ENCODE results near the gene RDX. TPM values are rescaled to one million over a fixed set of nuclear protein-coding genes. Genes with fewer than 3 reads are reported as not detected.
A peak's percentile ranks its signal among the peaks of the same experiment; 100 is the strongest.

The RDX gene
- total and polyA plus RNA-seq, 2 of the 13 experiments (the other 11 are each of a cell fraction or from before 2014, with no cell fraction given): 20.7 to 63.1 TPM

GRCh38 chr11:110296226-110297075, at the start of gene RDX (continued):
- TF ChIP-seq, protein P1, sequence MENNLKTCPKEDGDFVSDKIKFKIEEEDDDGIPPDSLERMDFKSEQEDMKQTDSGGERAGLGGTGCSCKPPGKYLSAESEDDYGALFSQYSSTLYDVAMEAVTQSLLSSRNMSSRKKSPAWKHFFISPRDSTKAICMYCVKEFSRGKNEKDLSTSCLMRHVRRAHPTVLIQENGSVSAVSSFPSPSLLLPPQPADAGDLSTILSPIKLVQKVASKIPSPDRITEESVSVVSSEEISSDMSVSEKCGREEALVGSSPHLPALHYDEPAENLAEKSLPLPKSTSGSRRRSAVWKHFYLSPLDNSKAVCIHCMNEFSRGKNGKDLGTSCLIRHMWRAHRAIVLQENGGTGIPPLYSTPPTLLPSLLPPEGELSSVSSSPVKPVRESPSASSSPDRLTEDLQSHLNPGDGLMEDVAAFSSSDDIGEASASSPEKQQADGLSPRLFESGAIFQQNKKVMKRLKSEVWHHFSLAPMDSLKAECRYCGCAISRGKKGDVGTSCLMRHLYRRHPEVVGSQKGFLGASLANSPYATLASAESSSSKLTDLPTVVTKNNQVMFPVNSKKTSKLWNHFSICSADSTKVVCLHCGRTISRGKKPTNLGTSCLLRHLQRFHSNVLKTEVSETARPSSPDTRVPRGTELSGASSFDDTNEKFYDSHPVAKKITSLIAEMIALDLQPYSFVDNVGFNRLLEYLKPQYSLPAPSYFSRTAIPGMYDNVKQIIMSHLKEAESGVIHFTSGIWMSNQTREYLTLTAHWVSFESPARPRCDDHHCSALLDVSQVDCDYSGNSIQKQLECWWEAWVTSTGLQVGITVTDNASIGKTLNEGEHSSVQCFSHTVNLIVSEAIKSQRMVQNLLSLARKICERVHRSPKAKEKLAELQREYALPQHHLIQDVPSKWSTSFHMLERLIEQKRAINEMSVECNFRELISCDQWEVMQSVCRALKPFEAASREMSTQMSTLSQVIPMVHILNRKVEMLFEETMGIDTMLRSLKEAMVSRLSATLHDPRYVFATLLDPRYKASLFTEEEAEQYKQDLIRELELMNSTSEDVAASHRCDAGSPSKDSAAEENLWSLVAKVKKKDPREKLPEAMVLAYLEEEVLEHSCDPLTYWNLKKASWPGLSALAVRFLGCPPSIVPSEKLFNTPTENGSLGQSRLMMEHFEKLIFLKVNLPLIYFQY (CRISPR knock-in tag; IDR thresholded peaks at IDR 0.05; ENCODE audit: borderline replicate concordance): no peak
- TF ChIP-seq ZSCAN25 (CRISPR knock-in tag; IDR thresholded peaks at IDR 0.05) (no peak), ZNF747 (CRISPR knock-in tag; IDR thresholded peaks at IDR 0.05; ENCODE audit: borderline replicate concordance) (no peak), E2F5 (CRISPR knock-in tag; conservative IDR thresholded peaks at IDR 0.05) (0 out of 2 replicates have a peak, but pooled peaks have one; percentile 48), NFIC (IDR thresholded peaks at IDR 0.05; ENCODE audit: low read length) (no peak), ZNF552 (CRISPR knock-in tag; IDR thresholded peaks at IDR 0.05; ENCODE audit: borderline replicate concordance) (no peak), ZNF337 (CRISPR knock-in tag; IDR thresholded peaks at IDR 0.05; ENCODE audit: borderline replicate concordance, low read depth) (no peak), ZNF546 (CRISPR knock-in tag; conservative IDR thresholded peaks at IDR 0.05) (no peak), MBD4 (IDR thresholded peaks at IDR 0.05; ENCODE audit: borderline replicate concordance, low read length) (no peak), ZNF878 (CRISPR knock-in tag; IDR thresholded peaks at IDR 0.05) (no peak), HNRNPUL1 (IDR thresholded peaks at IDR 0.05; ENCODE audit: low read depth, low read length) (no peak), NFIB (CRISPR knock-in tag; IDR thresholded peaks at IDR 0.05; ENCODE audit: borderline replicate concordance) (no peak), ZFP41 (CRISPR knock-in tag; IDR thresholded peaks at IDR 0.05; ENCODE audit: borderline replicate concordance) (no peak), KLF9 (CRISPR knock-in tag; IDR thresholded peaks at IDR 0.05; ENCODE audit: low read depth) (no peak), ZNF263 (CRISPR knock-in tag; IDR thresholded peaks at IDR 0.05) (no peak), MIER2 (CRISPR knock-in tag; IDR thresholded peaks at IDR 0.05) (no peak), FLYWCH1 (CRISPR knock-in tag; IDR thresholded peaks at IDR 0.05) (no peak), CCDC6 (CRISPR knock-in tag; IDR thresholded peaks at IDR 0.05) (no peak), ZBTB44 (CRISPR knock-in tag; IDR thresholded peaks at IDR 0.05) (no peak), KAT8 (CRISPR knock-in tag; IDR thresholded peaks at IDR 0.05) (no peak)
- TF ChIP-seq, protein P2, sequence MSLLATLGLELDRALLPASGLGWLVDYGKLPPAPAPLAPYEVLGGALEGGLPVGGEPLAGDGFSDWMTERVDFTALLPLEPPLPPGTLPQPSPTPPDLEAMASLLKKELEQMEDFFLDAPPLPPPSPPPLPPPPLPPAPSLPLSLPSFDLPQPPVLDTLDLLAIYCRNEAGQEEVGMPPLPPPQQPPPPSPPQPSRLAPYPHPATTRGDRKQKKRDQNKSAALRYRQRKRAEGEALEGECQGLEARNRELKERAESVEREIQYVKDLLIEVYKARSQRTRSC (CRISPR knock-in tag; IDR thresholded peaks at IDR 0.05; ENCODE audit: low read depth): no peak
- TF ChIP-seq, protein P3, sequence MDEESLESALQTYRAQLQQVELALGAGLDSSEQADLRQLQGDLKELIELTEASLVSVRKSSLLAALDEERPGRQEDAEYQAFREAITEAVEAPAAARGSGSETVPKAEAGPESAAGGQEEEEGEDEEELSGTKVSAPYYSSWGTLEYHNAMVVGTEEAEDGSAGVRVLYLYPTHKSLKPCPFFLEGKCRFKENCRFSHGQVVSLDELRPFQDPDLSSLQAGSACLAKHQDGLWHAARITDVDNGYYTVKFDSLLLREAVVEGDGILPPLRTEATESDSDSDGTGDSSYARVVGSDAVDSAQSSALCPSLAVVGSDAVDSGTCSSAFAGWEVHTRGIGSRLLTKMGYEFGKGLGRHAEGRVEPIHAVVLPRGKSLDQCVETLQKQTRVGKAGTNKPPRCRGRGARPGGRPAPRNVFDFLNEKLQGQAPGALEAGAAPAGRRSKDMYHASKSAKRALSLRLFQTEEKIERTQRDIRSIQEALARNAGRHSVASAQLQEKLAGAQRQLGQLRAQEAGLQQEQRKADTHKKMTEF (CRISPR knock-in tag; IDR thresholded peaks at IDR 0.05): no peak

Measured in HepG2 (cell line).